MCF 10A (cell line): ENCODE measurements around the gene CDH12. TPM values are rescaled to one million over a fixed set of nuclear protein-coding genes. Genes with fewer than 3 reads are reported as not detected.
A peak's percentile ranks its signal among the peaks of the same experiment; 100 is the strongest.

ENCODE experiments used
- BruUV-seq: library from RNA; stranded (reverse); fragments of 400-500 nt; replicated peaks from 2 replicates; lab custom pipeline; 2021; lab: Mats Ljungman, UMichigan
- CTCF ChIA-PET: fragments of 300-600 bp; sonication (Branson Sonifier 250); formaldehyde crosslinking; extraction: SDS; loops from one replicate; lab custom pipeline; 2021; ENCODE audit warnings: antibody characterized with exemption, inconsistent platforms; lab: Yijun Ruan, JAX
- POLR2A ChIA-PET: fragments of 300-600, 350-650 bp; sonication (Branson Sonifier 250); formaldehyde crosslinking; extraction: SDS; loops from one replicate; lab custom pipeline; 2020; ENCODE audit warnings: antibody characterized with exemption, inconsistent platforms; lab: Yijun Ruan, JAX
- DNase-seq: peaks from one replicate; pipeline ENCODE4 v3.0.0-alpha.2; 2018; ENCODE audit not compliant: unreplicated experiment
- H3K27ac Mint-ChIP-seq: one replicate; pipeline ENCODE4 v1.8.0; 2022; ENCODE audit warnings: mild to moderate bottlenecking, low read depth, mixed read lengths; ENCODE audit not compliant: unreplicated experiment
- H3K27me3 Mint-ChIP-seq: one replicate; pipeline ENCODE4 v1.8.0; 2022; ENCODE audit warnings: mixed read lengths; ENCODE audit not compliant: insufficient read depth, unreplicated experiment
- H3K36me3 Mint-ChIP-seq: one replicate; pipeline ENCODE4 v1.8.0; 2022; ENCODE audit warnings: mild to moderate bottlenecking, moderate library complexity, mixed read lengths; ENCODE audit not compliant: insufficient read depth, unreplicated experiment
- H3K4me1 Mint-ChIP-seq: one replicate; pipeline ENCODE4 v1.8.0; 2022; ENCODE audit warnings: mixed read lengths; ENCODE audit not compliant: insufficient read depth, unreplicated experiment
- H3K4me3 Mint-ChIP-seq: one replicate; pipeline ENCODE4 v1.8.0; 2022; ENCODE audit warnings: mild to moderate bottlenecking, moderate library complexity, mixed read lengths; ENCODE audit not compliant: unreplicated experiment
- H3K9me3 Mint-ChIP-seq: one replicate; pipeline ENCODE4 v1.8.0; 2022; ENCODE audit warnings: mixed read lengths; ENCODE audit not compliant: unreplicated experiment
- intact Hi-C: fragments of 100-400 bp; cut with micrococcal nuclease; formaldehyde crosslinking; loops from 2 replicates; pipeline ENCODE4 v1.14.1; 2022
- total RNA-seq: library from RNA; stranded (reverse); gene quantifications from 2 replicates; pipeline ENCODE4 v1.2.3, GENCODE V29; 2022
- TF ChIP-seq, protein P1 (sequence below): fragments of 200-600 bp; IDR thresholded peaks from one replicate; pipeline ENCODE4 v1.8.0; 2022; ENCODE audit warnings: antibody characterized with exemption, mild to moderate bottlenecking; ENCODE audit not compliant: unreplicated experiment

The CDH12 gene
- total RNA-seq, 1 experiment from 2014 or later: not detected

DNA sequence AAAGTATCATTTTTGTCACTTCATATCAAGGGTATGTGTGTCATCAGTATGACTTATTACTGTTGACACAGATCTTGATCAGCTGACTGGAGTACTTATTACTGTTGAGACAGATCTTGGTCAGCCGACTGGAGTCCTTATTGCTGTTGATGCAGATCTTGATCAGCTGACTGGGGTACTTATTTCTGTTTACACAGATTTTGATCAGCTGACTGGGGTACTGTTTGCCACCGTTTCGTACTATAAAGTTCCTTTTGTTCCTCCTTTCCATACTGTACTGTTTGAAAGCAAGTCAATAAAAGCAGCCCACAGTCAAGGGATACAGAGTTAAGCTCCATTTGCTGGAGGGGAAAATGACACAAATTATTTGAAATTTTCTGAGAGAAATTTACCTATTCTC lies 347.3 kb downstream of the CDH12 start:
- TF ChIP-seq, protein P1, sequence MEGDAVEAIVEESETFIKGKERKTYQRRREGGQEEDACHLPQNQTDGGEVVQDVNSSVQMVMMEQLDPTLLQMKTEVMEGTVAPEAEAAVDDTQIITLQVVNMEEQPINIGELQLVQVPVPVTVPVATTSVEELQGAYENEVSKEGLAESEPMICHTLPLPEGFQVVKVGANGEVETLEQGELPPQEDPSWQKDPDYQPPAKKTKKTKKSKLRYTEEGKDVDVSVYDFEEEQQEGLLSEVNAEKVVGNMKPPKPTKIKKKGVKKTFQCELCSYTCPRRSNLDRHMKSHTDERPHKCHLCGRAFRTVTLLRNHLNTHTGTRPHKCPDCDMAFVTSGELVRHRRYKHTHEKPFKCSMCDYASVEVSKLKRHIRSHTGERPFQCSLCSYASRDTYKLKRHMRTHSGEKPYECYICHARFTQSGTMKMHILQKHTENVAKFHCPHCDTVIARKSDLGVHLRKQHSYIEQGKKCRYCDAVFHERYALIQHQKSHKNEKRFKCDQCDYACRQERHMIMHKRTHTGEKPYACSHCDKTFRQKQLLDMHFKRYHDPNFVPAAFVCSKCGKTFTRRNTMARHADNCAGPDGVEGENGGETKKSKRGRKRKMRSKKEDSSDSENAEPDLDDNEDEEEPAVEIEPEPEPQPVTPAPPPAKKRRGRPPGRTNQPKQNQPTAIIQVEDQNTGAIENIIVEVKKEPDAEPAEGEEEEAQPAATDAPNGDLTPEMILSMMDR: no peak
- H3K36me3 Mint-ChIP-seq: no peaks in the 10 kb centered on the region
- H3K27me3 Mint-ChIP-seq: no peaks in the 10 kb centered on the region
- ChIA-PET POLR2A (no interaction called here), CTCF (no interaction called here)
- no peak overlapping the region for H3K27ac Mint-ChIP-seq
- H3K4me1 Mint-ChIP-seq: peaks cover 8% of the 10 kb centered on the region
- H3K9me3 Mint-ChIP-seq: no peaks in the 10 kb centered on the region
- no peak for DNase-seq
- no TSS peak for BruUV-seq
- intact Hi-C loops: no loop called here
- H3K4me3 Mint-ChIP-seq: no peak overlapping the region

- no TSS peak for BruUV-seq
- H3K4me3 Mint-ChIP-seq: no peak overlapping the region
- no peak for DNase-seq
- H3K4me1 Mint-ChIP-seq: peaks cover 14% of the 10 kb centered on the region
- ChIA-PET CTCF (interaction anchor here (0.8 kb wide), 1 partner anchor 269 kb away, joined by 6 read pairs; no protein-coding TSS in a partner anchor), POLR2A (interaction anchor here (0.7 kb wide), 1 partner anchor 10 kb away, joined by 3 read pairs; no protein-coding TSS in a partner anchor)
- intact Hi-C loops: no loop called here
- H3K27ac Mint-ChIP-seq: no peak overlapping the region
- H3K9me3 Mint-ChIP-seq: no peaks in the 10 kb centered on the region
- TF ChIP-seq, protein P1: no peak
- H3K36me3 Mint-ChIP-seq: no peaks in the 10 kb centered on the region
- no peaks in the 10 kb centered on the region for H3K27me3 Mint-ChIP-seq
Measured at GRCh38 chr5:22504411-22504810, 348.7 kb downstream of the CDH12 start.

- Mint-ChIP-seq H3K27ac (peak overlapping the region; percentile 77), H3K4me1 (peaks cover 20% of the 10 kb centered on the region), H3K27me3 (no peaks in the 10 kb centered on the region), H3K36me3 (no peaks in the 10 kb centered on the region), H3K9me3 (no peaks in the 10 kb centered on the region), H3K4me3 (no peak overlapping the region)
- intact Hi-C loops: no loop called here
- TF ChIP-seq, protein P1: no peak
- ChIA-PET CTCF (interaction anchor here (0.6 to 0.7 kb wide), 2 partner anchors 404 to 709 kb away, joined by 3 read pairs; no protein-coding TSS in a partner anchor), POLR2A (interaction anchor here (1.4 kb wide), 1 partner anchor 11 kb away, joined by 4 read pairs; no protein-coding TSS in a partner anchor)
- DNase-seq: no peak
- no TSS peak for BruUV-seq
Measured at GRCh38 chr5:22500556-22500955, 352.6 kb downstream of the CDH12 start.

- DNase-seq: no peak
- Mint-ChIP-seq H3K9me3 (peaks cover 8% of the 10 kb centered on the region), H3K27ac (peak overlapping the region; percentile 16), H3K36me3 (no peaks in the 10 kb centered on the region), H3K4me3 (no peak overlapping the region), H3K4me1 (peaks cover 20% of the 10 kb centered on the region), H3K27me3 (no peaks in the 10 kb centered on the region)
- CTCF ChIA-PET: no interaction called here
- BruUV-seq: no TSS peak
- TF ChIP-seq, protein P1: no peak
- POLR2A ChIA-PET: interaction anchor here (0.7 kb wide), 1 partner anchor 376 kb away, joined by 3 read pairs; no protein-coding TSS in a partner anchor
- intact Hi-C loops: no loop called here
Measured at GRCh38 chr5:22496666-22497065, 356.5 kb downstream of the CDH12 start.
